ENCODE measurements around the gene ARSJ.
"Not testable (repeated sequence)": the region's sequence is repeated elsewhere in the genome, so short reads cannot be mapped to it uniquely, and the experiment has no call there.

Gene ARSJ

GRCh38 chr4:113979148-113979904 is at the start of gene ARSJ:
TSS of gene ARSJ (minus strand) at chr4:113979647. CDS start at chr4:113978834, 813 bp downstream.
- DNase-seq (ENCODE audit: low read depth in 2 of 2) = no peak

- no peak for DNase-seq (ENCODE audit: low read depth in 2 of 2)
These were observed 48.6 kb upstream of the ARSJ start for GRCh38 chr4:114028071-114028470.

GRCh38 chr4:114027596-114027995 is 48.1 kb upstream of the ARSJ start:
- no peak for DNase-seq (ENCODE audit: low read depth in 2 of 2)

GRCh38 chr4:114026447-114026846 is 47.0 kb upstream of the ARSJ start:
- DNase-seq (ENCODE audit: low read depth in 2 of 2) = no peak

GRCh38 chr4:114025176-114025777 is 45.8 kb upstream of the ARSJ start:
- no peak for DNase-seq (ENCODE audit: low read depth in 2 of 2)

GRCh38 chr4:114021451-114021850 is 42.0 kb upstream of the ARSJ start:
- DNase-seq (ENCODE audit: low read depth in 2 of 2) = no peak

GRCh38 chr4:114019969-114020358 is 40.5 kb upstream of the ARSJ start:
- no peak for DNase-seq (ENCODE audit: low read depth in 2 of 2)

GRCh38 chr4:114019276-114019968 is 40.0 kb upstream of the ARSJ start:
- DNase-seq (ENCODE audit: low read depth in 2 of 2) = no peak

GRCh38 chr4:114017120-114017917 is 37.9 kb upstream of the ARSJ start:
- DNase-seq (ENCODE audit: low read depth in 2 of 2) = no peak

- no peak for DNase-seq (ENCODE audit: low read depth in 2 of 2)
These were observed 36.0 kb upstream of the ARSJ start for GRCh38 chr4:114015444-114015899.

GRCh38 chr4:114013201-114013600 is 33.8 kb upstream of the ARSJ start:
- not testable (repeated sequence) for DNase-seq (ENCODE audit: low read depth in 2 of 2)

- no peak for DNase-seq (ENCODE audit: low read depth in 2 of 2)
These were observed 33.3 kb upstream of the ARSJ start for GRCh38 chr4:114012749-114013148.

- DNase-seq (ENCODE audit: low read depth in 2 of 2) = no peak
These were observed 26.4 kb upstream of the ARSJ start for GRCh38 chr4:114005569-114006442.

GRCh38 chr4:114004483-114005226 is 25.2 kb upstream of the ARSJ start:
- not testable (repeated sequence) for DNase-seq (ENCODE audit: low read depth in 2 of 2)

- DNase-seq (ENCODE audit: low read depth in 2 of 2) = no peak
These were observed 19.1 kb upstream of the ARSJ start for GRCh38 chr4:113998531-113998930.

- no peak for DNase-seq (ENCODE audit: low read depth in 2 of 2)
These were observed 18.6 kb upstream of the ARSJ start for GRCh38 chr4:113998079-113998478.

GRCh38 chr4:113997206-113997605 is 17.8 kb upstream of the ARSJ start:
- DNase-seq (ENCODE audit: low read depth in 2 of 2) = no peak

GRCh38 chr4:113996599-113997177 is 17.2 kb upstream of the ARSJ start:
- no peak for DNase-seq (ENCODE audit: low read depth in 2 of 2)

GRCh38 chr4:113993887-113994286 is 14.4 kb upstream of the ARSJ start:
- no peak for DNase-seq (ENCODE audit: low read depth in 2 of 2)

GRCh38 chr4:113990886-113991285 is 11.4 kb upstream of the ARSJ start:
- no peak for DNase-seq (ENCODE audit: low read depth in 2 of 2)

Data from stimulated activated CD8-positive, alpha-beta memory T cell treated with anti-CD3 and anti-CD28 coated beads, Interleukin-15, amount 100 ng/mL, for 4 hours (primary cell).